GM19455 (cell line): ENCODE results near the gene IL23R.

Experiments used
- ATAC-seq: cut with Tn5 transposase; IDR thresholded peaks from one replicate; pipeline ENCODE4 v1.9.1; 2021; ENCODE audit not compliant: unreplicated experiment

Gene IL23R

DNA sequence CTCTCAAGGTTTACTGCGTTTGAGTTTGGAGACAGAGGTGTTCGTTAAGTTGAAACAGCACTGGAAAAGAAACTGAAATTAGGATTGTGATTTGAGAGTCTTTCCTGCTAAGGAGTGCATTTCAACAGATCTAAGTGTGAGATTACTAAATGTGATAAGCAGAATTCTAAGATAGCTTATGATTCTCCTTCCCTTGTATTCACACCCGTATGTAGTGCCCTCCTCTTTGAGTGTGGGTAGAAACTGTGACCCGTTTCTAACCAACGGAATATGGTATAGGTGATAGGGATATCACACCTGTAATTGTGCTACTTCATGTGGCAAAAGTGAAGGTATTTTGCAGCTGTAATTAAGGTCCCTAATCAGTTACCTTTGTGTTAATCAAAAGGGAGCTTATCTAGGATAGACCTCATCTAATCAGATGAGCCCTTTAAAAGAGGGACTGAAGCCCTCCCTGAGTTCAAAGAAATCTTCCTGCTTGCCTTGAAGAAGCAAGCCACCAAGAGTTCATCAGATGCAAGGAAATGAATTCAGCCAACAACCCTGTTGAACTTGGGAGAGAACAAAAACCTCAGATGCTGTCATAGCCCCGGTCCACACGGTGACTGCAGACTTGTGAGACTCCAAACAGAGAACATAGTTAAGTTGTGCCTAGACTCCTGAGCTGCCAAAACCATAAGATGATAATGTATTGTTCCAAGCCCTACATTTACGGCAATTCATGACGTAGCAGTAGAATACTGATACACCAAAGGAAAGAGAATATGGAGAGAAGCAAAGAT is 128.8 kb downstream of the IL23R start:
- no peak for ATAC-seq

DNA sequence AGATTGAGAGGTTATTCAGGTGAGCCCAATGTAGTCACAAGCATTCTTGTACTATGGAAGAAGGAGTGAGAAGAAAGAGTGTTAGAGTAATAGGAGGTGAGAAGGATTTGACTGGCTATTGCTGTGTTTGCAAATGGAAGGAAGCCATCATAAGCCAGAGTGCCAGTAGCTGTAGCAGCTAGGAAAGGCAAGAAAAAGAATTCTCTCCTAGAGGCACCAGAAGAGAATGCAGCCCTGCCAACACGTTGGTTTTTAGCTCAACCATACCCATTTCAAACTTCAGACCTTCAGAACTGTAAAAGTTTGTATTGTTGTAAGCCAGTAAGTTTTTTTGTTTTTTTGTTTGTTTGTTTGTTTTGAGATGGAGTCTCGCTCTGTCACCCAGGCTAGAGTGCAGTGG is 132.5 kb downstream of the IL23R start:
- no peak for ATAC-seq

DNA sequence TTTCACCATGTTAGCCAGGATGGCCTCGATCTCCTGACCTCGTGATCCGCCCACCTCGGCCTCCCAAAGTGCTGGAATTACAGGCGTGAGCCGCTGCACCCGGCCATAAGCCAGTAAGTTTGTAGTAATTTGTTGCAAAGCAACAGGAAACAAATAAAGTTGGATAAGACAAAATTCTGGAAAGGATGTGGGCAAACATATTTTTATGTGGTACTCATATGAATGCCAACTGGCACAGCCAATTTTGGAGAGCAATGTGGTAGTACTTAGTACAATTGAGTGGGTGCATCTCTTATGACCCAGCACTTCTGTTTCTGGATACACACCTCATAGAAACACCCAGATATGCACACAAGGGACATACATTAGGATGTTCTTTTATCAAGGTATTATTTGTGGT is 133.0 kb downstream of the IL23R start:
- ATAC-seq: no peak

DNA sequence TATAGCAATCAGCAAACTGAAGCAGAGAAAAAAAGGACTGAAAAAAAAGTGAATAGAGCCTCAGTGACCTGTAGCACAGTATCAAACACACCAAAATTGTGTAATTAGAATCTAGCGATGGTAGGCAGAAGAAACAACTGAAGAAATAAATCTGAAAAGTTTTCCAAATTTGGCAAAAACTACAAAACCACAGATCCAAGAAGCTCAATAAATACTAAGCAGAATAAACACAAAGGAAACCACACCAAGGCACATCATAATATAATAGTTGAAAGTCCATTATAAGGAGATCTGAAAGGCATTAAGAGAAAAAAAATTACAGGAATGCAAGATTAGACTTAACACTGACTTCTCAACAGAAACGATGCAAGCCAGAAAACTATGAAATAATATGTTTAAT is 134.3 kb downstream of the IL23R start:
- ATAC-seq: no peak

DNA sequence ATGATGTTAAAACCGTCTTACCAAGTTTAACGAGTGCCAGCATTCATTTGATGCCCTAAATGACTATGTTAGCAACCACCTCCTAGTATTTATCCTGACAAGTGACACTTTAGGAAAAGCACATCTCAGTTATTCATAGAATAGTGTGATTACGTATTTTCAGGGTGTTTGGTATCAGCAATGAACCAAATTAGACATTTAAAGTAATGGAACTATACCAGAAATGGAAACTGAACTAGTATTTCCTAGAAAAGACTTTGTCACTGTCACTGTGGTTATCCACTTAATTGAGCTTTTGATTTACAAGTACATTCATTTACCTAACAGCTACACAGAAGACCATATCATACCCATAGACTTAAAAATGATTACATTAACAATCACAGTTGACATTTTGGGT is 137.8 kb downstream of the IL23R start:
- ATAC-seq: no peak

DNA sequence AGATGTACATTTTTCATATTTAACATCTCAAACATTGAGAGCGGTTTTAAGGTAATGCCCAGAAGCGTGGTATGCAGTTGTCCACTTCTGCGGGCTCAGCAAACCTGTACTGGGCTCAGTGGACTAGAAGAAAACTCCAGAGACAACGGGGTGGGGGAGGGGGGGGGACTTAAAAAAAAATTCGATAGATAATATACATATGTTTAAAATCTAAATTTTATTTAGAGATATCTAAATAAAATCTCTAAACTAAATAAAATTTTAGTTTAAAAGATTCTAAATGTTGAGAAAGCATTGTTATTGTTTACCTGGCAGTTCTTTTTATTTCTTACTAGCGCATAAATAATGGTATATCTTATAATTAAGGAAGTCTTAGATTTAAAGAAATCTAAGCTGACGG is 140.3 kb downstream of the IL23R start:
- ATAC-seq: no peak

DNA sequence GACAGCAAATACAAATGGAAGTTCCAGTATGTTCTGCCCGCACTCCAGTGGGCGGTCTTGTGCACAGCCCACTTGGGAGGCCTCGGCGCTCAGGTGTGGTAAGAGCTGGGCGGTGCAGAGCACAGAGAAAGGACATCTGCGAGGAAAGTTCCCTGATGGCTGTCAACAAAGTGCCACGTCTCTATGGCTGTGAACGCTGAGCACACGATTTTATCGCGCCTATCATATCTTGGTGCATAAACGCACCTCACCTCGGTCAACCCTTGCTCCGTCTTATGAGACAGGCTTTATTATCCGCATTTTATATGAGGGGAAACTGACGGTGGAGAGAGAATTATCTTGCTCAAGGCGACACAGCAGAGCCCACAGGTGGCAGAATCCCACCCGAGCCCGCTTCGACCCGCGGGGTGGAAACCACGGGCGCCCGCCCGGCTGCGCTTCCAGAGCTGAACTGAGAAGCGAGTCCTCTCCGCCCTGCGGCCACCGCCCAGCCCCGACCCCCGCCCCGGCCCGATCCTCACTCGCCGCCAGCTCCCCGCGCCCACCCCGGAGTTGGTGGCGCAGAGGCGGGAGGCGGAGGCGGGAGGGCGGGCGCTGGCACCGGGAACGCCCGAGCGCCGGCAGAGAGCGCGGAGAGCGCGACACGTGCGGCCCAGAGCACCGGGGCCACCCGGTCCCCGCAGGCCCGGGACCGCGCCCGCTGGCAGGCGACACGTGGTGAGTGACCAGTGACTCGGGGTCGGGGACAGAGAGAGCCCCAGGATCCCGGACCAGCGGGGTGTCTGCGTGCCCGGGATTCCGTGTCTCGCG is 141.2 kb downstream of the IL23R start, which contains the start of gene IL12RB2:
Gene IL12RB2 (plus strand): TSS at position 623 of the 810 bp plus-strand sequence. CDS start 12,496 bp downstream, outside the sequence.
- ATAC-seq: no peak

DNA sequence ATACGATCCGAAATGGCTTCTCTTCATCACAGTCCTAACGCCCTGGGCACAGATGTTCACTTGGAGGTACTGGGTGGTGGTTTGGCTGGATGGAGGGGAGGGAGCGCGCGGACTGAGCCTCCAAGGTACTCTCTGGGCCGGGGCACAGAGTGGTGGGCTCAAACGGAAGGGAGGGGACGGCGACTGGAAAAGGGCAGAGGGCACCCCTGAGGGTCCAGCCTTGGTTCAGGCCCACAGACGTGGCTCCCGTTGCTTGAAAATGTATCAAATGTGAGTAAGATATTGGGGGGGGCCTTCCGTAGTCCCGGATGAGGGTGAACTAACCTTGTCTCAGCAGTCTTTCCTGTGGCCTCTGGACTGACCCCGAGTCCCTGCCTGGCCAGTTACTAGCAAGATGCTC is 141.9 kb downstream of the IL23R start:
- ATAC-seq: no peak
